ENCODE results near the gene HNF4A.

HNF4A gene

DNA sequence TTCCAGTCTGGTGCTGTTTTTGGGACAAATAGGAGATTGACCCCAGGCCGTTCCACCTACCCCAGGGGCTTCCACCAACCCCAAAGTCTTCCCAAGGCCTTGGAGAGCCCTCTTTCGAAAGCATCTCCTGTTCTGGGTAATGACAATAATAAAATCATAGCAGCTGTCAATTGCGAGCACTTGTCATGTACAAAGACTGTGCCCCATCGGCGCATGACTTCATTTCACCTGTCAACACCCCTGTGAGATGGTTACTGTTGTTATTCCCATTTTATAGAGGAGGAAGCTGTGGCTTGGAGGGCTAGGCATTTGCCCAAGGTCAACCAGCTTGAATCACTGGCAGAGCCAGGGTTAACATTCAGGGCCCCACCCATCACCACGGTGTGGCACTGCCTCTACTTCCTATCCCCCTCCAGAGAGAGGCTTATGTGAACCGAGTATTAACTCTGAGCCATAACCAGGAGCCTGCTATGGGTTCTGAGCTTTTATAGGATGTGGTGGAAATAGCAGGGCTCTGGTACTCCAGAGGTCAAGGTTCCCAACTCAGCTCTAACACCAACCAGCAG, 51.2 kb downstream of the HNF4A start:
- no peak for FAIRE-seq

DNA sequence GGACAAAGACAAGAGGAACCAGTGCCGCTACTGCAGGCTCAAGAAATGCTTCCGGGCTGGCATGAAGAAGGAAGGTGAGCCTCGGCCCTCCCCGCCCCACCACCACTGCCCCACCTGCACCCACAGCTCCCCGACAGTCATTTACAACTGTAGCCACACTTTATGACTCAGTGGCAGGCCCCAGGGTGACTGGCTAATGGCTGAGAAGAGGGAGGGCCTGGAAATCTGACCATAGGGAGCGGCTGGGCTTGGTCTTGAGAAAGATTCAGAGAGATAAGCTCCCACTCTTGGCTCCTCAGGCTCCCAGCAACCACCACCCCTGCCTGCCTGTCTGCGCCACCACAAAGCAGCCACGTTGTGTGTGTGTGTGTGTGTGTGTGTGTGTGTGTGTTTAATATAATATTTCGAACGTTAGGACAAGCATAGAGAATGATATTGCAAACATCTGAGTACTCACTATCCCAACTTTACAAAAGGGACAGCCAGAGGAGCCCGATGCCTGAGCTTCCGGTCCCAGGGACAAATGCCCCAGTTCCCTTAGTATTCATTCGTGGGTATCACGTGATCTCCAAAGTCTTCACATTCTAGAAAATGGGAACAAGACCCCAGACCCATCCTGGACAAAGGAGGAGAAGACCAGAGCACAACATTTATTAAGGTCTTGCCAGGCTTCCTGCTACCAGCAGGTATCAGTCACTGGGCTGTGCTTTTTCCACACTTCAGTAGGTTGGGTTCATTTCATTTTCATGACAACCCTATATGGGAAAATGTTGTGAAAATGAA, 52.1 kb downstream of the HNF4A start:
- FAIRE-seq: no peak

DNA sequence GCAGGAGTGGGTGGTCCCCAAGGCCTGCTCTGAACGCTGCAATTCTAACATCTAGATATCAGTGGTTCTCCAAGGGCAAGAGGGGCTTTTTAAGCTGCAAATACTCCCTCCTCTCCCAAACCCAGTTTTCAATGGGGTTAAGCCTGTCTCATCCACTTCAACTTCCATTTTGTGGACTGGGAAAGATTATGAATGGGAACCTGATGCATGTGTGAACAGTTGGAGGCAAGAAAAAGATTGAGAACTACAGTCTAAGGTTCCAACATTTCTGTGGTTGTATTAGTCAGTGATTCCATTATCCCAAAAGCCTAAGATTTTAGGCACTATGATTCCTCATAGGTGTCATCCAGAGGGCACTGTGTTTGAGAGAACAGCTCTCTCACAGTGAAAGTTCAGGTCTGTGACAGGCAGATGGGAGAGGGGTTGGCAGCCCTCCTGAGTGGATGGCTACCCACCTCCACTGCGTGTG, 53.7 kb downstream of the HNF4A start:
- no peak for FAIRE-seq

DNA sequence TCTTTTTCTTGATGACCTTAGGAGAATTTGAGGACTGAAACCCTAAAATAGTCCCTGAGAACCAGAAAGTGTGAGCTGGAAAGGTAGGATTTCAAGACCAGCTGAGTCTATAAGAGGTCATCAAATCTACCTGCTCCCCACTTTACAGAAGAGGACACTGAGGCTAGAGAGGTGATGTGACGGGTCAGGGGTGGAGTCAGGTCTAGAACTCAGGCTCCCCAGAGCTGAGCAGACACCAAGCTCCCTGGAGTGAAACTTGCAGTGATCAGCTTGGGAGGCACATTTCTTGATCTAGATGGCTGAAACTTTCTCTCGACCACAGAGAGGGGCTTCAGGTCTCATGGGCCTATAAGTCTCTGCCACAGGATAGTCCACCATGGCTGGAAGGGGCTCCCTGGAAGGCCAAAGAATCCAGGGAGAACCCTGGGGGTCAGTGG, 55.1 kb downstream of the HNF4A start:
- no peak for FAIRE-seq

DNA sequence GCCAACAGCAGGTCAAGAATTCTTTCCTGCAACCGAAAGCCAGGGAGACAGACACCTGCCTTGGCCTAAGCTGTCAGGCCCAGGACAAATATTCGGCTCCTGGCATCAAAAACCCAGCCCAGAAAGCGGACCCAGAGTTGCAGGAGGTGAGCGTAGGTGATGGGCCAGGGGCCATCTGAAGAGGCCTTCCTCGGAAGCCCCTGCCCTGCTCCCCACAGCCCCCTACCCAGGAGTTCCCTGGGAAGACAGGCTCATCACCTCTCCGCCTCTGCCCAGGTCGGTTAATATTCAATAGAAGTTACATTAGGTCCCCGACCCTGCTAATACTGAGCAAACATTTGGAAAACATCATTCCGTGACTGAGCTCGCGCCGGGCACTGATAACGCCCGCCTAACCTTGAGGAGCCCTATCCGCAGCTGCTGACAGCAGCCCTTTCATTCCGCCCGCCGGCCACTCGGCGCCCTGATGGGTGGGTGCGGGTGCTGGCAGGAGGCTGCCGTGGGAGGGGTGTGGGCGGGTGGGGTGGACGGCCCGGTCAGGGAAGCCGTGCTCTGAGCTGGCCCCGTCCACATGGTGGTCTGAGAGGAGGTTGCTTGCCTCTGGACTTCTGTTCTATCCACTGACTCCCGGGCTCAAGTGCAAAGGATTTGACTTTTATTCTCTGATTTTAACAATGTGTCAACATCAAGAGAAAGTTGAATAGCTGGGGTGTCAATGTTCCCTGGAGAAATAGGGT, 55.7 kb downstream of the HNF4A start:
- no peak for FAIRE-seq

DNA sequence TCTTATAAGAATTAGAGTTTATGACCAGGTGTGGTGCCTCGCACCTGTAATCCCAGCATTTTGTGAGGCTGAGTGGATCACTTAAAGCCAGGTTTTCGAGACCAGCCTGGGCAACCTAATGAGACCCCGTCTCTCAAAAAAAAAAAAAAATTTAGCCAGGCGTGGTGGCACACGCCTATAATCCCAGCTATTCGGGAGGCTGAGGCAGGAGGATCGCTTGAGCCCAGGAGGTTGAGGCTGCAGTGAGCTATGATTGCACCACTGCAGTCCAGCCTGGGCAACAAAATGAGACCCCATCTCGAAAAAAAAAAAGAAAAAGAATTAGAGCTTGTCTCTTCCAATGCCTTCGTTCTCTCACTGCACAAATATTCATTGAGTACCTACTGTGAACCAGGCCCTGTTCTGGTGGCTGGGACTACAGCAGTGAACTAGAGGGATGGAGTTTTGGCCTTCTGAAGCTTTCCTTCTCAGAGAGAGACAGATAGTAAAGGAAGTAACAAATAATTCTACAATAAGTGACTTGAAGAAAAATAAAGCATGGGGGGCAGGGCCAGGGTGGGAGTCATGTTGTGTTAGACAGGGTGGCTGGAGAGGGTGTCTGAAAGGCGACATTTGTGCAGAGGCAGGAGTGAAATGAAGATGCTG, 56.4 kb downstream of the HNF4A start:
- FAIRE-seq: no peak

DNA sequence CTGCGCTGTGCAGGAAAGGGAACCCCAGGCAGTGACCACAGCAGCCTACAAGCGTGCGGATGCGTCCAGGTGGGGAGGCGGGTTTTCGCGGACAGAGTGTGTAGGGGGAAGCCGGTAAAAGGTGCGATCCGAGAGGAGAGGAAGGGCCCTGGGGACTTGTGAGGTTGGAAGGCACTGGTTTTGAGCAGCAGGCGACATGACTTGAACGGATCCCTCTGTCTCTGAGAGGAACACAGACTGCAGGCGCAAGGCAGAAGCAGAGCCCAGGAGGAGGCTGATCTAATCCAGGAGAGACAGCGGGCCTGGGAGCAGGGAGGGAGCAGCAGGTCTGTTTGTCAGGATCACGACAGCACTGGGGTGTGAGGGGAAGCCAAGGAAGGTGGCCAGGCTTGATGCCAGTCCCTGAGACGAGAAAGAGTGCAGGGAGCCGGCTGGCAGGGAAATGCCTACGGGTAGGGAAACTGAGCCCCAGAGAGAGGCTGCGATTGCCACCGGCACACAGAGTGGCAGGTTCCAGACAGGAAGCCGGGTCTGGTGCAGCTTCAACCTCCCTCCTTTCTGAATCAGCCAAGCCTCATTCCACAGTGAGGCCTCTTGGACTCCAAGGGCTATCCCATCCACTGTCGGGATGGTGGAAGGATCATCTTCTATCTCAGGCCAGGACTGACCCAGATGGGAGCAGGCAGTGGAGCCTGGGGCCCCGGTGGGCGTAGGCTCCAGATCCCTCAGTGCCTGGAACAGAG, 57.1 kb downstream of the HNF4A start:
- no peak for FAIRE-seq

DNA sequence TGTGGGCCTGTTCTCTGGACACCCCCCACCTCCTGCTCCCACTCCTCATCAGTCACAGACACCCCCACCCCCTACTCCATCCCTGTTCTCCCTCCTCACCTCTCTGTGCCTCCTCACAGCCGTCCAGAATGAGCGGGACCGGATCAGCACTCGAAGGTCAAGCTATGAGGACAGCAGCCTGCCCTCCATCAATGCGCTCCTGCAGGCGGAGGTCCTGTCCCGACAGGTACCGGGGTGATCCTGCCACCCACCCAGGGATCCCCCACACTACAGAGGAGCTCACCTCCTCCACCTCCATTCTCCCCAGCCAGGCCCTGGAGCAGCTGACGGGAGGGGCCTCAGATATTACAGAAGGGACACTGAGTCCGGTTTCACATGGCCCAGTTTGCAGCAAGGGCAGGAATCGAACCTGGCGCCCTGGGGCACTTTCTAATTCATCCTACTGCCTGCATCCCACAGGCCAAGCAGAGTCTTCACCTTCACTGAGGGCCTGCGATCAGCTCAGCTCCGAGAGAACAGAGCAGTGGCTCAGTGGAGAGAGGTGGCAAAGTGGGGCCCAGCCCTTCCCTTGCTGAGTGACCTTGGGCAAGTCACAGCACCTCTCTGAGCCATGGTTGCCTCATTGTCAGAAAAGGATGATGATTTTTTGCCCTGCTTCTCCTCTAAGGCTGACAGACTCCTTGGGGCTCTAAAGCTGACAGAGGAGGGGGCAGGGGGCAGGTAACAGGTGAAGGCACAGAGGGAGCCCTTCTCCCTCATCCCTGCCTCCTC, 58.3 kb downstream of the HNF4A start:
- no peak for FAIRE-seq

DNA sequence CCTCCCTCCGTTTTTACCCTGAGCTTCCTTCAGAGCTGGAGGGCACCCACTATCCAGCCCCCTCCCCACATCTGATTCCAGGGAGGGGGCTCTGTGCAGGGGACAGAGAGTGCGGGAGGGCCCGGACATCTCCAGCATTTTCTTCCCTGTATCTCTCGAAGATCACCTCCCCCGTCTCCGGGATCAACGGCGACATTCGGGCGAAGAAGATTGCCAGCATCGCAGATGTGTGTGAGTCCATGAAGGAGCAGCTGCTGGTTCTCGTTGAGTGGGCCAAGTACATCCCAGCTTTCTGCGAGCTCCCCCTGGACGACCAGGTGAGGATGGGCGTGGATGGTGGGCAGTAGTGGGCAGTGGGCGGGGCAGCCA, 58.8 kb downstream of the HNF4A start:
- no peak for FAIRE-seq

DNA sequence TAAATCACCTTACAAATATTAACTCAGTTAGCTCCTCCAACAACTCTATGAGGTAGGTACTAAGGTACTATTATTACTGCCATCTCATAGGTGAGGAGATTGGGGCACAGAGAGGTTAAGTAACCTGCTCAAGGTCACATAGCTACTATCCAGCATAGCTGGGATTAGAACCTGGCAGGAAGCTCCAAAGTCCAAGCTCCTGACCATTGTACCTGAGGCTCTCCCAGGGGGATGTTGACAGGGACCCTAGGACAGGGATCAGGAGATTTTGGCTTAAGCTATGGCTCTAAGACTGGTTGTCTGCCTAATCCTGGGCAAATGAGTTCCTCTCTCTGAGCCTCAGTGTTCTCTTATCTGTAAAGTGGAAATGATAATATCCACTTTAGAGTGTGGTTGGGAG, 59.3 kb downstream of the HNF4A start:
- FAIRE-seq: no peak

DNA sequence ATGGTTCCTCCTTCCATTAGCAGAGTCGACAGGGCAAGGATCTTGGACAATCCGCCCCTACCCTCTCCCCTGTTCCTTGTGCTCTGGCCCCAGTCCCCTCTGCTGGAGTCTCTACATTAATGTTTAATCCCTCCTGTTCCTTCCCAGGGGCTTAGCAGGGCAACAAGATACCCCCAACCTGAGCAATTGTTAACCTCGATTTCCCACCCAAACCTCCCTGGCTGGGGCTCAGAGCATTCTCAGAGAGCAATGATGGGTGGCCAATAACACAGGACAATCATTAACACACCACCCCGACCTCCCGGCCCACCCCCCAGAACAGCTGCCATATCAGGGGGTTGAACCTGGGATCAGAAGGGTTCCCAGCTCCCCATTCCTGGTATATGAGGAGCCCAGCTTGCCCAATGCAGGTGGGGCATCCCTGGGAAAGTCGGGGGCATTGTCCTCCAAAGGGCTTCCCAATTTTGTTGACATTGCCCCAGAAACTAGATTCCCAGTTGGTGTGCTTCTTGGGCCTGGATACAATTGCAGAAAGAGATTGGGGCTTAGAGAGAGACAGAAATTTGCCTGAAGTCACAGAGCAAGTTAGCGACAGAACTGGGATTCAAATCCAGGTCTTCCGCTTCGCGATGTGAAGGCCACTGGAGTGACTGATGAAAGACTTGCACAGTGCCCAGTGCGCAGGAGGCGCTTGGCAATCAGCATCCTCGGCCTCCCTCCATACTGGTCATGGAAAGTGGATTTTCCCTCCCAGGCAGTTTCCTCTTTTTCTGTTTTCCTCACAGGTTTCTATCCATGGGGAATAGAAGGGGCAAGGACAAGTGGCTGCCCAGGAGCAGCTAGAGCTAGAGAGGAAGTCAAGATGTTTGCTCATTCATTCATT, 60.6 kb downstream of the HNF4A start:
- no peak for FAIRE-seq

DNA sequence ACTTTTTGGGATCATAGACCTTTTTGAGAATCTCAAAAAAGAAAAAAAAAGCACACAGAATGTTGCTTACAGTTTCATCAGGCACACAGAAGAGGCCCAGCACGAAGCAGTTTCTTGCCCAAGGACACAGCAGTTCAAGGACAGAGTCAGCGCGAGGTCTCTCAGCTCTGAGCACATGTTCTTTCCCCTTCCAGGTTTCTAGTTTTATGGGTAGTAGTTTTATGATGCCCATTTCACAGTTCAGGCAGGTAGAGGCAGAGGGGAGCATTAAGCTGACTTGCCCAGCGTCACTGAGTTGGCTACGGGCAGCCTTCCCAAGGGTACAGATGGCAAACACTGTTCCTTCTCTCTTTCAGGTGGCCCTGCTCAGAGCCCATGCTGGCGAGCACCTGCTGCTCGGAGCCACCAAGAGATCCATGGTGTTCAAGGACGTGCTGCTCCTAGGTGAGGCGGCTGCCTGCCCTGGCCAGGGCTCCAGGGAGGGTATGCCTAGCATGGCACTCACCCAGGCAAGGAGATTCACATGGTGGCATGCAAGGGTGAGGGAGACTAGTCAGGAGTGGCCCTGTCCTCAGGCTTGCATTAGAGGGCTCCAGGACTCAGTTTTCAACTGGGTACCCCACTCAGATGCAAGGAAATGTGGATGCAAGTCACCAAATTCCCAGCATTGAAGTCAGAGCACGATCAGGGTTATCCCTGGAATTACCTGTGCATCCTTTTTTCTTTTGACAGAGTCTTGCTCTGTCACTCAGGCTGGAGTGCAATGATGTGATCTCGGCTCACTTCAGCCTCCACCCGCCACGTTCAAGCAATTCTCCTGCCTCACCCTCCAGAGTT, 62.8 kb downstream of the HNF4A start:
- FAIRE-seq: no peak

DNA sequence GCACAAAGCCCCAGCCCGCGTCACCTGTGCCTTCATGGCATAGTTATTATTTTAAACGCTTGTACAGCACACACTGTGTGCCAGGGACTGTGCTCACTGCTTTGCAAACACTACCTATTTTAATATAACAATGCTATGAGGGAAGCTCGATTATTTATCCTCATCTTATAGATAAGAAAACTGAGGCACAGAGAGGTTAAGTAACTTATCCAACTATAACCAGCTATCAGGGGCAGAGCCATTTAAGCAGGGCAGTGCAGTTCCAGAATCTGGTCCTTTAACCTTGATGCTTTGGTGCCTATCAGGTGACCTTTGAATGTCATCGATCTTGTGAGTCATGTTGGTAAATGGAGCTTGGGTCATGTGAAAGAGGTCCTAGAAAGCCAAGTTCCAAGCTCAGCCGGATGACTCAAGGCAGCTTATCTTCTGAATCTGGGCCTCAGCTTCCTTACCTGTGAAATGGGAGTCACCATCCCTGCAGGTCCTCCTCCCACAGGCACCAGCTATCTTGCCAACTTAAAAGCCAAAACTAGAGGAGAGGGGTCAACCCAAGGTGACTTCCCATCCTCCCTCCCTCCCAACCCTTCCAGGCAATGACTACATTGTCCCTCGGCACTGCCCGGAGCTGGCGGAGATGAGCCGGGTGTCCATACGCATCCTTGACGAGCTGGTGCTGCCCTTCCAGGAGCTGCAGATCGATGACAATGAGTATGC, 63.8 kb downstream of the HNF4A start:
- FAIRE-seq: no peak

DNA sequence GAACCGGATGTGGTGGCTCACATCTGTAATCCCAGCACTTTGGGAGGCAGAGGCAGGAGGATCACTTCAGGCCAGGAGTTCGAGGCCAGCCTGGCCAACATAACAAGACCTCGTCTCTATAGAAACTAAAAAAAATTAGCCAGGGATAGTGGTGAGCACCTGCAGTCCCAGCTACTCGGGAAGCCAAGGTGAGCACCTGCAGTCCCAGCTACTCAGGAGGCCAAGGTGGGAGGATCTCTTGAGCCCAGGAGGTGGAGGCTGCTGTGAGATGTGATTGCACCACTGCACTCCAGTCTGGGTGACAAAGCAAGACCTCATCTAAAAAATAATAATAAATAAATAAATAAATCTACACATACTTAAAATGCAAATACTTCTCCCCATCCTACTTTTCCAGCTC, 65.0 kb downstream of the HNF4A start:
- FAIRE-seq: no peak

DNA sequence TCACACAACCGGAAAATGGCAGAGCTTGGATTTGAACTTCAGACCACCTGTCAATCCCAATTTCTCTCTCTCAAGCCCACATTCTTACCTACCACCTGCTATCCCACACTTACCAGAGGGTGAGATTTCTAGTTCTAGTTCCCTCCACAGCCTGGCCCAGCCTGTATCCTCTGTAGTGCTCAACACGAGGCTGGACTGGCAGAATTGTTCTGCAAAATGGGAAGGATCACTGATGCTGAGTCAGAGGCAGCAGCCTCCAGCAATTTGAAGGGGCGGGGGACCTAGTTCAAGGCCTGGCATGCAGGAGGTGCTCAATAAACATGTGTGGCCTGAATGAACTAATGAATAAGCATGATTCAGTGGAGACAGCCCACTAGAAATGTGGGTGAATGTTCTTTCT, 66.6 kb downstream of the HNF4A start:
- FAIRE-seq: no peak

DNA sequence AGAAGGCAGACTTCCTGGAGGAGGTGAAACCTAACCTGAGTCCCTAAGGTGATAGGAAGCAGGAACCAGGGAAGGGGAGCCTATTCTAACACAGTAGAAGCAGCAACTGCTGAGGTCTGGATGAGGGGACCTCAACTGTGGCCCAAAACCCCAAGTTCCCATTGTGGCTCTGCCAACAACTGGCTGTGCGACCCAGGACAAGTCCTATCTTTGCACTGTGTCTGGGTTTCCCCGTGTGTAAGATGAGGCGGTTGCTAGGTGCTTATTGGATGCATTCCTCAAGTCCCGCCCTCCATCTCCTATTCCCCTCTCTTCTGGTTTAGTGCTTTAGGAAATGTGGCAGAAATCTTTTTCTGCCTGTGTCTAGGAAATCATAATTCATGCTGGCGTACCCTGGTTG, 68.0 kb downstream of the HNF4A start:
- FAIRE-seq: no peak

DNA sequence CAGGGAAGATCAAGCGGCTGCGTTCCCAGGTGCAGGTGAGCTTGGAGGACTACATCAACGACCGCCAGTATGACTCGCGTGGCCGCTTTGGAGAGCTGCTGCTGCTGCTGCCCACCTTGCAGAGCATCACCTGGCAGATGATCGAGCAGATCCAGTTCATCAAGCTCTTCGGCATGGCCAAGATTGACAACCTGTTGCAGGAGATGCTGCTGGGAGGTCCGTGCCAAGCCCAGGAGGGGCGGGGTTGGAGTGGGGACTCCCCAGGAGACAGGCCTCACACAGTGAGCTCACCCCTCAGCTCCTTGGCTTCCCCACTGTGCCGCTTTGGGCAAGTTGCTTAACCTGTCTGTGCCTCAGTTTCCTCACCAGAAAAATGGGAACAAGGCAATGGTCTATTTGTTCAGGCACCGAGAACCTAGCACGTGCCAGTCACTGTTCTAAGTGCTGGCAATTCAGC, 68.6 kb downstream of the HNF4A start:
- no peak for FAIRE-seq

DNA sequence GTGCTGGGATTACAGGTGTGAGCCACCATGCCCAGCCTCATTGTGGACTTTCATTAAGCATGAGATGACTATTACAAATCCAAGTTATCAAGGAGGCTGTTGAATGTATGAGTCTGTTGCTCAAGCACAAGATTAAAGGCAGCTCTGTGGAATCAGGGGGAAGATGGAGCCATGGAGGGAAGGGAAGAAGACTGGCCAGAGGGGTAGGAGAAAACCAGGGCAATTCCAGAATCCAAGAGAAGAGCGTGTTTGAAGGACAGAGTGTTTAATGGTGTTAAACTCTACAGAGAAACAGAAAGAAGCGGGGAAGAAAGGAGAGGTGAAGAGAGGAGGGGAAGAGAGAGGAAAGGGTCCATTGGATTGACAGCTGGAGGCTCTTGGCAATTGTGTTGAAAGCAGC, 70.4 kb downstream of the HNF4A start:
- no peak for FAIRE-seq
